Hepatocyte (in vitro differentiated cells): ENCODE data around the gene FAM83E.

ENCODE experiments used
- CTCF ChIP-seq: fragments of 200-600 bp; sonication (generic); IDR thresholded peaks from 2 replicates; pipeline ENCODE4 v1.5.1; 2016; ENCODE audit warnings: antibody characterized with exemption, mild to moderate bottlenecking; ENCODE audit not compliant: poor library complexity
- EZH2 ChIP-seq: fragments of 200-600 bp; sonication (generic); IDR thresholded peaks from 2 replicates; pipeline ENCODE4 v1.6.1; 2016; ENCODE audit warnings: antibody characterized with exemption, mild to moderate bottlenecking, borderline replicate concordance

DNA sequence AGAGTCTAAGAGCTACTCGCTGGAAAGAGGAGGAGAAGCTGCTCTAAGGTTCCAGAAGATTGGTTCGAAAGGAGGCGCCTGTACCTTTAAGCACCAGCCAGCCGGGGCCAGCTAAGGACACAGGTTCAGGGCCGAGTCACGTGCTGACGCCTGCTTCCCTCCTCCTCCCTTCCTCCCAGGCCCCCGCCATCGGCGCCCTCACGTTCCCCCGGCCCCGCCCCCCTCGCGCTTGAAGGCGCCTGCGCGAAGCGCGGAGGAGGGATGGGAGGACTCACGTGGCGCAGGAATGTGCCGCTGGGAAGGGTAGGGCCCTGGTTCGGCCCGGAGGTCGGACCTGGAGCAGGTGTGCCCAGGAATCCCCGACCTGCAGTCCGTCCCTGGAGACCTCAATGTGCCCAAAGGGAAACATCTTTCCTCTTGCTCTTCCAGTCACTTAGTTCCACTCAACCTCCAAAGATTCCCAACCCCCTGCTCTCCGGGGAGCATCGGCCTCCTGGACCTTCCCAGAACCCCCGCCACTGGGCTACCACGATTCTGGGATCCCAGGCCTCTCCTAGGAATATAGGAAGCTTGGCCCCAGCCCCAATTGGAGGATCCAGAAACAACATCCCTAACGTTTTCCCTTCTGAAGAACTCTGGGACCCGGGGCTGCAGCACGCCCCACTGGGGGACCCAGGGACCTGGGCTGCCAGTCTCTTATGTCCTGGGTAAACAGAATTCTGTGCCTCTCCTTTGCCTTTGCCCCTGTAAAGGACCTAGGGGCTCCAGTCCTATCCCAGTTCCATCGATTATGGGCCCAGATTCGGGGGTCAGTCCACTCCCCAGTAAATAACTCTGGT lies 19.8 kb upstream of the FAM83E start:
- TF ChIP-seq CTCF (no peak), EZH2 (no peak)
